PC-3 (cell line): Measurements from ENCODE around the gene AGAP1. TPM values are rescaled to one million over a fixed set of nuclear protein-coding genes. Genes with fewer than 3 reads are reported as not detected.
A peak's percentile ranks its signal among the peaks of the same experiment; 100 is the strongest.

Source experiments
- ATAC-seq: fragments of 200-7000 bp; cut with Tn5 transposase; 2 replicates; pipeline ENCODE4 v1.9.1; 2020; ENCODE audit warnings: mild to moderate bottlenecking, moderate library complexity
- BruUV-seq: library from RNA; stranded (reverse); fragments of 400-500 nt; replicated peaks from 2 replicates; lab custom pipeline; 2021; lab: Mats Ljungman, UMichigan
- CTCF ChIA-PET: fragments of 300-600 bp; sonication (Branson Sonifier 250); formaldehyde crosslinking; loops from one replicate; lab custom pipeline; 2022; ENCODE audit warnings: antibody characterized with exemption; lab: Charles Lee
- POLR2A ChIA-PET: fragments of 300-600 bp; sonication (Branson Sonifier 250); formaldehyde crosslinking; loops from one replicate; lab custom pipeline; 2022; ENCODE audit warnings: antibody characterized with exemption; ENCODE audit not compliant: unreplicated experiment; lab: Charles Lee
- DNase-seq: peaks from one replicate; pipeline ENCODE4 v3.0.0-alpha.2; 2015
- H2AFZ ChIP-seq: fragments of 300-600 bp; sonication (generic); 2 replicates; pipeline ENCODE4 v1.6.0; 2016; ENCODE audit warnings: antibody characterized with exemption, low read length
- H3F3A ChIP-seq: fragments of 300-600 bp; sonication (generic); one replicate; pipeline ENCODE4 v1.6.0; 2017; ENCODE audit warnings: antibody characterized with exemption, low read length, control low read depth, mild to moderate bottlenecking; ENCODE audit not compliant: unreplicated experiment
- H3K27ac ChIP-seq: fragments of 300-600 bp; sonication (generic); 2 replicates; pipeline ENCODE4 v1.5.1; 2016; ENCODE audit warnings: mild to moderate bottlenecking, low read length
- H3K27me3 ChIP-seq: fragments of 300-600 bp; sonication (generic); 2 replicates; pipeline ENCODE4 v1.6.1; 2016; ENCODE audit warnings: low read length, mixed read lengths
- H3K36me3 ChIP-seq: fragments of 300-600 bp; sonication (generic); 2 replicates; pipeline ENCODE4 v1.6.1; 2016; ENCODE audit warnings: low read depth, mixed run types, low read length, mixed read lengths
- H3K4me1 ChIP-seq: fragments of 300-600 bp; sonication (generic); 2 replicates; pipeline ENCODE4 v1.5.1; 2016; ENCODE audit warnings: low read length; ENCODE audit not compliant: insufficient read depth
- H3K4me2 ChIP-seq: fragments of 300-600 bp; sonication (generic); 2 replicates; pipeline ENCODE4 v1.6.0; 2016; ENCODE audit warnings: low read length
- H3K4me3 ChIP-seq: fragments of 300-600 bp; sonication (generic); 2 replicates; pipeline ENCODE4 v1.5.1; 2016; ENCODE audit warnings: mild to moderate bottlenecking, low read length, mixed read lengths
- H3K79me2 ChIP-seq: fragments of 300-600 bp; sonication (generic); 2 replicates; pipeline ENCODE4 v1.6.1; 2017; ENCODE audit warnings: low read length, mixed read lengths
- H3K9ac ChIP-seq: fragments of 300-600 bp; sonication (generic); 2 replicates; pipeline ENCODE4 v1.6.0; 2016; ENCODE audit warnings: mild to moderate bottlenecking, low read length
- H3K9me2 ChIP-seq: fragments of 300-600 bp; sonication (generic); replicated peaks from 2 replicates; pipeline ENCODE4 v1.6.1; 2016; ENCODE audit warnings: mixed run types, low read length, mixed read lengths
- H3K9me3 ChIP-seq: fragments of 300-600 bp; sonication (generic); 2 replicates; pipeline ENCODE4 v1.6.1; 2016; ENCODE audit warnings: low read length, mixed read lengths
- H4K20me1 ChIP-seq: fragments of 300-600 bp; sonication (generic); 2 replicates; pipeline ENCODE4 v1.6.1; 2016; ENCODE audit warnings: low read length, mixed read lengths
- EZH2 ChIP-seq: fragments of 300-600 bp; sonication (generic); IDR thresholded peaks from one replicate; pipeline ENCODE4 v1.6.1; 2017; ENCODE audit warnings: antibody characterized with exemption, mild to moderate bottlenecking, low read length; ENCODE audit not compliant: unreplicated experiment
- EZH2phosphoT487 ChIP-seq: fragments of 300-600 bp; sonication (generic); IDR thresholded peaks from 2 replicates; pipeline ENCODE4 v1.6.1; 2018; ENCODE audit warnings: mild to moderate bottlenecking, antibody characterized with exemption, low read length, borderline replicate concordance
- intact Hi-C: fragments of 100-400 bp; cut with micrococcal nuclease; formaldehyde crosslinking; loops from 2 replicates; pipeline ENCODE4 v1.9.0; 2023
- total RNA-seq: library from RNA; depleted of rRNA; stranded (reverse); fragments of >200 nt; gene quantifications from 2 replicates; pipeline ENCODE4 v1.2.3, GENCODE V29; 2014
- TF ChIP-seq, protein P1 (sequence below): fragments of 300-600 bp; sonication (generic); conservative IDR thresholded peaks from 2 replicates; pipeline ENCODE4 v1.5.1; 2017; ENCODE audit warnings: antibody characterized with exemption, low read depth, mild to moderate bottlenecking, low read length

AGAP1 gene
- total RNA-seq, 1 experiment from 2014 or later = 31.0 TPM

DNA sequence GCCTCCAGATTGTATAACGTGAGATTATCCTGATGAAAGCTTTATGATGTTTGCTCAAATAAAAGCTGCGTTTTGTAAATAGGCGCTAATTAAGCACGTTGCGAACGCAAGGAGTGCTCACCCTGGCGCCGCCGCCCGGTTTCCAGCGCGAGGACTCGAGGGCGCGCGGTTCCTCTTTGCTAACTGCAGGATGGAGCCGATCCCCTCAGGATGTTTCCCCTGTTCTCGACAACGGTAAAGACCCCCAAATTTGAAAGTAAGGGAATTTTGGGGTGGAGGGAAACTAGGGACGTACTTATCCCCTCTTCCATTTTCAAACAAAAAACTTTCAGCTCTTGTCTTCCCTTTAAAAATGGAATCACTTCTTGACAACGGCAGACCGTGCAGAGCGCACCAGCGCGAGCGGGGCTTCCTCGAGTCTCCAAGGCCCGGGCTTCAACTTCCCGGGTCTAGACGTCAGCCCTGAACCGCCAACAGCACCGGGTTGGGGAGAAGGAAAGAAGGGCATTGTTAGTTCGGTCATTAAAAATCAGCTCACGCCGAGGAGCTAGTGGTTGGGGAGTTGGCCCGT is 675.4 kb downstream of the AGAP1 start:
- peak overlapping the region; percentile 66 for H3K9ac ChIP-seq
- H2AFZ ChIP-seq = peak overlapping the region; percentile 92
- CTCF ChIA-PET = interaction anchor here (0.8 kb wide), 1 partner anchor 11 kb away, joined by 5 read pairs; no protein-coding TSS in a partner anchor
- no peaks in the 10 kb centered on the region for H3K36me3 ChIP-seq
- no peak for DNase-seq
- no peaks in the 10 kb centered on the region for H3K9me2 ChIP-seq
- peak overlapping the region; percentile 91 for H3K4me3 ChIP-seq
- H3F3A ChIP-seq = no peaks in the 10 kb centered on the region
- no peaks in the 10 kb centered on the region for H4K20me1 ChIP-seq
- peaks cover 41% of the 10 kb centered on the region for H3K79me2 ChIP-seq
- BruUV-seq = TSS peak; percentile 67
- peaks cover 10% of the 10 kb centered on the region for H3K4me1 ChIP-seq
- intact Hi-C loops = loop anchor here (5.0 kb wide), 1 partner anchor 122 kb away; no protein-coding TSS in a partner anchor
- no peak overlapping the region for H3K27ac ChIP-seq
- no peaks in the 10 kb centered on the region for H3K27me3 ChIP-seq
- H3K9me3 ChIP-seq = no peaks in the 10 kb centered on the region
- POLR2A ChIA-PET = no interaction called here
- ATAC-seq = no peak
- H3K4me2 ChIP-seq = peak overlapping the region; percentile 99
- TF ChIP-seq EZH2phosphoT487 (no peak), EZH2 (no peak)
- TF ChIP-seq, protein P1, sequence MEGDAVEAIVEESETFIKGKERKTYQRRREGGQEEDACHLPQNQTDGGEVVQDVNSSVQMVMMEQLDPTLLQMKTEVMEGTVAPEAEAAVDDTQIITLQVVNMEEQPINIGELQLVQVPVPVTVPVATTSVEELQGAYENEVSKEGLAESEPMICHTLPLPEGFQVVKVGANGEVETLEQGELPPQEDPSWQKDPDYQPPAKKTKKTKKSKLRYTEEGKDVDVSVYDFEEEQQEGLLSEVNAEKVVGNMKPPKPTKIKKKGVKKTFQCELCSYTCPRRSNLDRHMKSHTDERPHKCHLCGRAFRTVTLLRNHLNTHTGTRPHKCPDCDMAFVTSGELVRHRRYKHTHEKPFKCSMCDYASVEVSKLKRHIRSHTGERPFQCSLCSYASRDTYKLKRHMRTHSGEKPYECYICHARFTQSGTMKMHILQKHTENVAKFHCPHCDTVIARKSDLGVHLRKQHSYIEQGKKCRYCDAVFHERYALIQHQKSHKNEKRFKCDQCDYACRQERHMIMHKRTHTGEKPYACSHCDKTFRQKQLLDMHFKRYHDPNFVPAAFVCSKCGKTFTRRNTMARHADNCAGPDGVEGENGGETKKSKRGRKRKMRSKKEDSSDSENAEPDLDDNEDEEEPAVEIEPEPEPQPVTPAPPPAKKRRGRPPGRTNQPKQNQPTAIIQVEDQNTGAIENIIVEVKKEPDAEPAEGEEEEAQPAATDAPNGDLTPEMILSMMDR = no peak

DNA sequence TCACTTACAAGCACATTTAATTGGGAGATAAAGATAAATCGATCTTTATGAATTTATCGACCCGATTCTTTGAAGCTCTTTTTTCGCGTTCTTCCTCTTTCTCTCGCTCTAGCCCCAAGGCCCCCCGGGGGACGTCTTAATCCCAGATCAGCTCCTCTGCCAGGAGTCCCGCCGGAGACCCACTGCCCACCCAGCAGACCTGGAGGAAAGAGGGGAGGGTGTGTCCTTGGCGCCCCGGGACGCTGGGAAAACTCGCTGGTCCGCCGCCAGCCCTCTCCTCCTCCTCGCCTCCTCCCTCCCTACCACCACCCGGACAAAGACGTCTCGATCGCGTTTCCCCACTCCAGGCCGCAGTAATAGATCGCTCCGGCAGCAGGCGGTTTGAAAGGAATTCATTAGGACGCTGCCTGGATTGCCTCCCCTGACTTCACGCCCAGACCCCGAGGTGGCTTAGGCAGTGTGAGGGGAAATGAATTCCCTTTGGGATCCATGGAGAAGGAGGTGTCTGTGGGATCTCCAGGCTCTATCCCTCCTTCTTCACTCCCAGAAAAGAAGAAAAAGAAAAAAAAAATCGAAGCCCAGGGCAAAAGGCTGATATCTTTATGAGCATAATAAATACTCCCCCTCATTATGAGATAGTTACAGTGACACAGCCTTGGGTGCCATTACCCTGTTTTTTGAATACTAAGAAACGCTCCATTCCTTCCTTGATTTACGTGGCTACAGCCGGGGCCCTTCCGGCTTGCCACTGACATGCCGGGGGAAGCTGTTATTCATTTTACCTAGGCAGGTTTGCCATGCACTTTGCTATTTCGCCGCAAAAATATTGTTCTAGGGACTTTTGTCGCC is 676.1 kb downstream of the AGAP1 start:
- Histone ChIP-seq H3F3A (no peaks in the 10 kb centered on the region), H3K9me3 (no peaks in the 10 kb centered on the region), H3K4me2 (peak overlapping the region; percentile 99), H3K9ac (peak overlapping the region; percentile 66; the same call in 1 of the 2 replicates), H3K9me2 (no peaks in the 10 kb centered on the region), H3K79me2 (peaks cover 37% of the 10 kb centered on the region), H2AFZ (peak overlapping the region; percentile 92), H3K27me3 (no peaks in the 10 kb centered on the region), H4K20me1 (no peaks in the 10 kb centered on the region), H3K36me3 (no peaks in the 10 kb centered on the region), H3K4me3 (peak overlapping the region; percentile 91), H3K4me1 (peaks cover 10% of the 10 kb centered on the region), H3K27ac (no peak overlapping the region)
- intact Hi-C loops = loop anchor here (5.0 kb wide), 1 partner anchor 123 kb away; no protein-coding TSS in a partner anchor
- no peak for ATAC-seq
- TF ChIP-seq, protein P1 = no peak
- TF ChIP-seq EZH2 (no peak), EZH2phosphoT487 (no peak)
- POLR2A ChIA-PET = no interaction called here
- no TSS peak for BruUV-seq
- DNase-seq = no peak
- CTCF ChIA-PET = interaction anchor here (0.8 kb wide), 1 partner anchor 10 kb away, joined by 5 read pairs; no protein-coding TSS in a partner anchor
